Effector memory CD8-positive, alpha-beta T cell (primary cell): ENCODE measurements around the gene STXBP4.

Experiments used
- ATAC-seq: fragments of 150-1000 bp; cut with Tn5 transposase; replicated peaks from 2 replicates; pipeline ENCODE4 v1.10.0; 2021; ENCODE audit warnings: mild to moderate bottlenecking, moderate library complexity
- DNase-seq, 3 experiments: peaks; one replicate each; pipeline ENCODE4 v3.0.0; 2021
- H3K27ac Mint-ChIP-seq, 2 donors: one replicate each; pipeline ENCODE4 v1.8.0; 2022; ENCODE audit warnings: mild to moderate bottlenecking in 2 of 2, mixed read lengths in 2 of 2, moderate library complexity in 2 of 2
- H3K27me3 Mint-ChIP-seq, 2 donors: one replicate each; pipeline ENCODE4 v1.8.0; 2022; ENCODE audit warnings: mixed read lengths in 2 of 2
- H3K36me3 Mint-ChIP-seq: one replicate; pipeline ENCODE4 v1.8.0; 2022; ENCODE audit warnings: mild to moderate bottlenecking, moderate library complexity, mixed read lengths; ENCODE audit not compliant: insufficient read depth
- H3K4me1 Mint-ChIP-seq, 2 donors: one replicate each; pipeline ENCODE4 v1.8.0; 2022; ENCODE audit warnings: low read depth in 2 of 2, mixed read lengths in 2 of 2
- H3K4me3 Mint-ChIP-seq, 2 donors: one replicate each; pipeline ENCODE4 v1.8.0; 2022; ENCODE audit warnings: mild to moderate bottlenecking in 2 of 2, mixed read lengths in 2 of 2, moderate library complexity in 2 of 2
- H3K9me3 Mint-ChIP-seq, 2 donors: one replicate each; pipeline ENCODE4 v1.8.0; 2022; ENCODE audit warnings: mixed read lengths in 2 of 2

Gene STXBP4

DNA sequence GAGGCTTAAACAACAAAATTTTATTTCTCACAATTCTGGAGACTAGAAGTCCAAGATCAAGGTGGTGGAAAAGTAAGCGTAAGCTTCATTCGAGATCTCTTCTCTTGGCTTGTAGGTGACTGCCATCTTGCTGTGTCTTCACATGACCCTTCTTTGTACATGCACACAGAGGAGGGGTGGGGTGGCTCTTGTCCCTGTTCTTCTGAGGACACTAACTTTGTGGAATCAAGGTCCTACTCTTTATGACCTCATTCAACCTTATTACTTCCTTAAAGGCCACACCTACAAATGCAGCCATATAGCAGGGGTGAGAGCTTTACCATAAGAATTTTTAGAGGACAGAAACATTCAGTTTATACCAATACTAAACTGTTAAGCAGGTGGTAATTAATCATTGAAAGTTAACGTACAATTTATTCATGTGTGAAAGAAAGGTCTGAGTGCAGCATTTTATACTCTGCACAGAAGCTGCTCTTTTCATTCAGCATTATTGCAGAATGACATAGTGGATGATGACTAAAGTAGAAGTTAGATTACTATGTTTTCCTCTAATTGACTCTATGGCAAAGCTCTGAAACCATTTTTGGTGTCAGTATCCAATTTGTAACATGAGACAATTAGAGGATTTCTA lies 156.3 kb downstream of the STXBP4 start:
- DNase-seq, result no peak
- Mint-ChIP-seq H3K36me3 (no peaks in the 10 kb centered on the region), H3K9me3 (no peaks in the 10 kb centered on the region), H3K4me1 (no peaks in the 10 kb centered on the region), H3K27ac (no peak overlapping the region), H3K4me3 (no peak overlapping the region), H3K27me3 (no peaks in the 10 kb centered on the region)
- ATAC-seq, result no peak

DNA sequence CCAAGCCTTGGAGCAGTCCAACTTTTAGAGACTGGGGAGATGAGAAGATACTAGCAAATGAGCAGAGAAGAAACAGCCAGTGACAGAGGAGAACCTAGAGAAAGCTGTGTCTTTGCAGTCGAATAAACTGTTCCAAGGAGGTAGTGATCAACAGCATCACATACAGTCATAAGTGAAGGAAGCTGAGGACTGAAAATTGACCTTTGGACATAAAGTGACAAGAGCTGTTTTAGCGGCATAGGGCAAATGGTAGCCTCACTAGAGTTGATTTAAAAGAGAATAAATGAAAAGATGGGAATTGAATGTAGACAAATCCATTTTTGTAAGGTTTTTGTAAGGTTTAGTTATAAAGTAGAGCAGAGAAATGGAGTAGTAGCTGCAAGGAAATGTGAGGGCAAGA lies 165.0 kb downstream of the STXBP4 start:
- Mint-ChIP-seq H3K27ac (no peak overlapping the region), H3K27me3 (no peaks in the 10 kb centered on the region), H3K9me3 (no peaks in the 10 kb centered on the region), H3K4me3 (no peak overlapping the region), H3K4me1 (no peaks in the 10 kb centered on the region), H3K36me3 (no peaks in the 10 kb centered on the region)
- ATAC-seq, result no peak
- DNase-seq, result no peak

DNA sequence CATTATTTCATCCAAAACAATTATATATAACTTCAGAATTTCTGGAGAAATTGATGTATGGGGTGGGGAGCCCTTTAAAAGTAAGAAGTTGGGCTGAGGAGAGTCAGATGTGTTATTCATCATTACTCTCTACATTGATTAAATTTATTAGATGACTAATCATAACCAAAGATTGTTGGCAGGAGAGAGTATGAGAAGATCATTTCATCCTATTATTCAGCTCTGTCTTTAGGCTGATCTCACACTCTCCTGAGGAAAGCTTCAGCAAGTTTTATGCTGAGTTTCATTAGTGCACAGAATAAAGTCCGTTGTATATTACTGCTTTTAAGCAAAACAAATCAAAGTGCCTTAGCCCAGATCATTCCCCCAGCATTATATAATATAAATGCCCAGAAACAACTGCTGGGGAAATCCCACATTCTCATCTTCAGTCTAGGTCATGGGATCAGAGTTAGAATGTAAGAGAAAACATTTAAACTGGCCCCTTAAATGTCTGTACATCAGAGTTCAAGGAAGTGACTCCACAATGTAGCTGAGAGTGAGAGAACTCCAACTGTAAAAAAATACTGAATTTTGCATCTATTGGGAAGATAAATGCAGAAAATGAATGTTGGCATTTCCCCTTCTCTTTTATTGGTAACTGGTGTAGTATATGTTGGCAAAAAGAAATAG lies 166.1 kb downstream of the STXBP4 start:
- no peak for DNase-seq
- Mint-ChIP-seq H3K9me3 (no peaks in the 10 kb centered on the region), H3K27ac (no peak overlapping the region), H3K4me3 (no peak overlapping the region), H3K27me3 (no peaks in the 10 kb centered on the region), H3K4me1 (no peaks in the 10 kb centered on the region), H3K36me3 (no peaks in the 10 kb centered on the region)
- ATAC-seq, result no peak

DNA sequence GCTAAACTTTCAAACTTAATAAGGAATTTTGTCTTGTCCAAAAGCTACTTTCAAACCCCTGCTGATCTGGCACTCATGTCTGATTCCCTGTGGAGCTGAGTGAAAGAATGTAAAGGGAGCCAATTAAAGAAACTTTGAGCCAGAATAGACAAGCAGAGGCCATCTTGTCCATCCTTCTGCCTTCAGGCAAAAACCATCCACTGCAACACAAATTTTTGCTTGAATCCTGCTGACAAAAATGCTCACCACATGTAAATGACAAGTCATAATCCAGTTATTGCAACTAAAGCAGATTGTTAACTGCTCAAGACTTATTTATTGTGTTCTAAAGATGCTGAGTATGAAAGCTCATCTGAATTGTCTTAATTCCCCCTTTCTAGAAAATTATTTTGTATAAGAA lies 172.2 kb downstream of the STXBP4 start:
- no peak overlapping the region for H3K4me3 Mint-ChIP-seq
- peaks cover 4% of the 10 kb centered on the region for H3K36me3 Mint-ChIP-seq
- H3K27ac Mint-ChIP-seq, result no peak overlapping the region
- DNase-seq, result no peak
- no peaks in the 10 kb centered on the region for H3K27me3 Mint-ChIP-seq
- no peaks in the 10 kb centered on the region for H3K9me3 Mint-ChIP-seq
- H3K4me1 Mint-ChIP-seq, result no peaks in the 10 kb centered on the region
- ATAC-seq, result no peak

DNA sequence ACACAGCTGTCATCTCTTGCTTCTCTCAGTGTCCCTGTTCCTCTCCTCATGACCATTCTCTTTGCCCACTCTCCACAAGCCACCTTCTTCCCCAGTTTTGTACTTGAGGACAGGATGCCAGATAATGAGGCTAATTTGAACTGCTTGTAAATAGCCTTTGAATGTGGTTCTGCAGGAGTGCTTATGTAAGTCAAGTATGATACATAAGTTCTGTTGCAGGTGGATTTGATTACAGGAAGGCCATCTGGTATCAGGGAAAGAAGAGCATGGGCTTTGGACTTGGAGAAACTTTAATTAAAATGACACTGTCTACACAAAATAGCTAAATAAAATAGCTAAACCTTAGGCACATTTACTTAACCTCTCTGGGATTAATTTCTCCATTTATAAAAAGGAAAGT lies 176.0 kb downstream of the STXBP4 start:
- no peak overlapping the region for H3K4me3 Mint-ChIP-seq
- ATAC-seq (no peak), DNase-seq (no peak)
- H3K27ac Mint-ChIP-seq, result peak overlapping the region in 1 of 2 donors; percentile 52
- no peaks in the 10 kb centered on the region for H3K27me3 Mint-ChIP-seq
- no peaks in the 10 kb centered on the region for H3K9me3 Mint-ChIP-seq
- peaks cover 4% of the 10 kb centered on the region for H3K36me3 Mint-ChIP-seq
- H3K4me1 Mint-ChIP-seq, result no peaks in the 10 kb centered on the region

DNA sequence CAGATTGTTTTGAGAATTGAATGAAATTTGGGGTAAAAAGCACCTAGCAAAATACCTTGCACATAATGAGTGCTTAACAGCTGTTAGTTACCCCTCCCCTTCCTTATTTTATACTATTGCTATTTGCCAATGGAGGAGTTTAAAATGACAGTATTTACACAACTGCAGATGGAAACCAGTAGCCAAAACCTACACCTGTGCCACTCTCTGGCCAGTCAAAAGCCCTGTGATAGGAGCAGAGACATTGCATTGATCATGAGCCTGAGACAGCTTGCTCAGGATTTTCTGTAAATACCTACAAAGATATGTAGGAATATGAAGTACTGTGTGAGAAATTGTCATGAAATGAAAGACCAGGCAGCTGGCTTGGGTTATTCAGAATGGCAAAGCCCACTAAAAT lies 180.9 kb downstream of the STXBP4 start:
- Mint-ChIP-seq H3K9me3 (no peaks in the 10 kb centered on the region), H3K4me3 (no peak overlapping the region), H3K4me1 (no peaks in the 10 kb centered on the region), H3K27ac (no peak overlapping the region), H3K27me3 (no peaks in the 10 kb centered on the region), H3K36me3 (no peaks in the 10 kb centered on the region)
- no peak for DNase-seq
- ATAC-seq, result no peak

DNA sequence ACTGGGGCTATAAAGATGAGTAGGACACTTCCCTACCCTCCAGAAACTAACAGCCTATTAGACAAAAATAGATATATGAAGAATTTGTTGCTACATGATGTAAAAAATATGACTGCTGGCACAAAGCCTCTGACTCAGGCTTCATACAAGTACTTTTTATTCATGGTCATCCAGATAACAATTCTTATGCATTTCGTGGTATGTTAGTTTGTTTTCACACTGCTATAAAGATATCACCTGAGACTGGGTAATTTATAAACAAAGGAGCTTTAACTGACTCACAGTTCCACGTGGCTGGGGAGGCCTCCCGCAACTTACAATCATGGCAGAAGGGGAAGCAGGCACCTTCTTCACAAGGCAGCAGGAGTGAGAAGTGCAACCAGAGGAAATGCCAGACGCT lies 183.7 kb downstream of the STXBP4 start:
- Mint-ChIP-seq H3K4me1 (no peaks in the 10 kb centered on the region), H3K9me3 (no peaks in the 10 kb centered on the region), H3K27me3 (no peaks in the 10 kb centered on the region), H3K4me3 (no peak overlapping the region), H3K27ac (no peak overlapping the region), H3K36me3 (no peaks in the 10 kb centered on the region)
- ATAC-seq, result no peak
- DNase-seq, result no peak

DNA sequence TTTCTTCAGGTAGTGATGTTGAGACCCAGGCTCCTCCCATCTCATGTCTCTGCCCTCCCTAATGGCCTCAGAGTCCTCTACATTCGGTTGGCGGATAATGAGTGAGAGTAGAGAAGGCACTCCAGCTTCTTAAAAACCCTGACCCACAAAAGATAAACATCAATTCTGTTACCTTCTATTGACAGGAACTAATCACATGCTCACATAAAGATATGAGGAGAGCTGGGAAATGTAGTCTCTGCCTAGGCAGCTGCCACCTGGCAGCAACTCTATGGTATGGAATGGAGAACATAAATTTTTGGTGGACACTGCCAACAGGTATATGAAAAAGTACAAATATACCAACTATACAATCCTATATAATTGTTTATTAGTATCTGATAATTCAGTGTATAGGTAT lies 185.5 kb downstream of the STXBP4 start:
- Mint-ChIP-seq H3K4me1 (no peaks in the 10 kb centered on the region), H3K4me3 (no peak overlapping the region), H3K27me3 (no peaks in the 10 kb centered on the region), H3K9me3 (no peaks in the 10 kb centered on the region), H3K36me3 (no peaks in the 10 kb centered on the region), H3K27ac (no peak overlapping the region)
- ATAC-seq, result no peak
- no peak for DNase-seq

DNA sequence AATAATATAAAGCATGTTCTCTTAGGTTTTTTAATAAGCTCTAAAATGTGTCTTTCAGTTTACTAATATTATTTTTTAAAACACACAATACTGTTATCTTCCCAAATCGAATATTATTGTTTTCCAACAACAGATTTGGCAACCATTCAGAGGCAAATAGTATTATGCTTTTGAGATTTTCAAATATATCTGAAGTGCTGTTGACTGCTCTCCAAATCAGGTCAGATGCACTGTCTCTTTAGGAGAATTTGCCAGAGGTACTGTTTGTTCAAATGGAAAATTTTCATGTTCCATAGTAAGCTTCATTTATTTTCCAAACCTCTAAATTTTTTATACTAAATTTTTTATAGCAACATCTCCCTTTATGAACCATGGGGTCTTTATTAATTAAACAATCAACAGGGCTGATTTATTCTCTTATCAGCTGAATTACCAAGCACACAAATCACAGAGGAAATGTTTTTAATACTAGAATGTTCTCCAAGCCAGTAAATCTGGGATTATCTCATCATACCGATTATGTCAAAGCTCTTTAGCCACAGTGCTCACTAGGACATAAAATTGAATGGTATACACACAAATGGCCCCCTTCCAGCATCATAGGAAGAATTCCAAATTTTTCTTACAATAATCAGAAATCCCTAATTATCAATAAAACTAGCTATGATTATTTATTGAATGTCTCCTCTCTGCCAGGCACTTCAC lies 187.4 kb downstream of the STXBP4 start:
- Mint-ChIP-seq H3K27ac (no peak overlapping the region), H3K36me3 (no peaks in the 10 kb centered on the region), H3K4me3 (no peak overlapping the region), H3K27me3 (no peaks in the 10 kb centered on the region), H3K4me1 (no peaks in the 10 kb centered on the region), H3K9me3 (no peaks in the 10 kb centered on the region)
- DNase-seq (no peak), ATAC-seq (no peak)

DNA sequence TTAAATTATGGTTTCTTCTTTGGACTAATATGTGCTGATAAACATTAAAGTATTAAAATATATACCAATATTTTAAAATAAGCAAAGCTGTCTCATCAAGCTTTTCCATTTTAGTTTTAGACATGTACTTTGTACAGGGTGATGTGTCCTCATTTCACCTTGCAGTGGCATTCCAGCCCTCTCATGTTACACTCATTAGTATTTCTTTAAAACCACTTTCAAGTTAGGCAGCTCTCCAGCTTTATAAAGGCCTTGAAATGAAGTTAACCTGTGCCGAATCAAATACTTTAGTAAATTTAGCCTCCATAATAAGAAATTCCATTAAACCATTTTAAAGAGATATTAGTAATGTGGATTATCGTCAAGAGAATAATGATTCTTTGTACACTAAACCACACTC lies 188.6 kb downstream of the STXBP4 start:
- H3K9me3 Mint-ChIP-seq, result no peaks in the 10 kb centered on the region
- no peak for DNase-seq
- no peak for ATAC-seq
- H3K4me1 Mint-ChIP-seq, result no peaks in the 10 kb centered on the region
- H3K27me3 Mint-ChIP-seq, result no peaks in the 10 kb centered on the region
- no peaks in the 10 kb centered on the region for H3K36me3 Mint-ChIP-seq
- H3K27ac Mint-ChIP-seq, result no peak overlapping the region
- no peak overlapping the region for H3K4me3 Mint-ChIP-seq

DNA sequence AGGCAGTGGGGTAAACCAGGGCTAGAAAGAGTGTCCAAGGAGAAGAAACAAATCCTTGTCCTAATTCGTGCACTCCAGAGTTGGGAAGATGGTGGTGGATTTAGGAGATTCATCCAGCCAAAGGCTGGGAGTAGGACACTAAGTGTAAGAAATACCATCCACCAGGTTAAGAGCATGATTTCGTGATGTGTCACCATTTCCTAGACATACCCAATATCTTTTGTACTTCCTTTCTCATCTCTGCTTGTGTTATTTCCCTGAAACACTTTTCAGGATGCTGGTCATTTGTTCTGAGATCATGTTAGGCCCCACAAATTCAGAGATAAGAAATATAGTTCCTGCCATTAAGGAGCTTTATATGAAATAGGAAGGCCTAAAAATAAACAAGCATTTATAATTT lies 189.9 kb downstream of the STXBP4 start:
- ATAC-seq (no peak), DNase-seq (no peak)
- Mint-ChIP-seq H3K9me3 (no peaks in the 10 kb centered on the region), H3K27me3 (no peaks in the 10 kb centered on the region), H3K27ac (no peak overlapping the region), H3K4me3 (no peak overlapping the region), H3K4me1 (no peaks in the 10 kb centered on the region), H3K36me3 (no peaks in the 10 kb centered on the region)

DNA sequence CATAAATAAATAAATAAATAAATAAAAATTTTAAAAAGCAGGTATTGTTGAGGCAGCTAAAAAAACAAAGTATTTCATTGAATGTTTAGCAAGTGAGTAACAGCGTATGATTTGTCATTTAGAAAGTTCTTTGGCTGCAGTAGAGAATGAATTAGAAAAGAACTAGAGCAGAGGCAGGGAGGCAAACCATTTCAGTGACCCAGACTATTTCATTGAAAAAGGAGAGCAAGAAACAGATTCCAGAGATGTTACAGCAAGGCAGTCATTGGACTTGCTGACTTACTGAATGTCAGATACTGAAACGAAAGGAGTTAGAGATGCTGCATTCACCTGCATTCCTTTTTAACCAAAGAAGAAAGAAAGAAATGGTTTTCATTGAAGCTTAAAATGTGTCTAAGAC lies 190.7 kb downstream of the STXBP4 start:
- DNase-seq, result no peak

DNA sequence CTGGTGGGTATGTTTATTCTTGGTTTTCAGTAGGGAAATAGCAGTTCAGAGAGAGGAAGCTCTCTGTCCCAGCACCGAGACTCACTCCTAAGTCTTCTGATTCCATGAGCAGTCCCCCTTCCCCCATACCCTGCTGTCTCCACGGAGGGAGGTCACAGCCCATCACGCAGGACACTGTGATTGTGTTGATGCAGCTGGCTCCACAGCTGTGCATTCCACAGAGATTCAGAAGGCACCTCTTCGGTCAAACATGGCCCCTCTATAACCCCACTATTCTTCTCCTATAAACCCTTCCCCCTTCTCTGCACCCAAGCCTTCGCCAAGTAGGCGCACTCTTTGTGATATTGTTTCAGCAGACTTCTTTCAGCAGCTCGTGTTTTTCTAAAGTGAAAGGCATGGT lies 191.9 kb downstream of the STXBP4 start:
- H3K9me3 Mint-ChIP-seq, result no peaks in the 10 kb centered on the region
- no peaks in the 10 kb centered on the region for H3K4me1 Mint-ChIP-seq
- H3K27ac Mint-ChIP-seq, result peak overlapping the region in 1 of 2 donors; percentile 72
- no peak overlapping the region for H3K4me3 Mint-ChIP-seq
- no peaks in the 10 kb centered on the region for H3K36me3 Mint-ChIP-seq
- H3K27me3 Mint-ChIP-seq, result no peaks in the 10 kb centered on the region
- ATAC-seq (no peak), DNase-seq (no peak)

More for the DNA sequence above, 190.7 kb downstream of the STXBP4 start:
- H3K36me3 Mint-ChIP-seq, result no peaks in the 10 kb centered on the region
- no peak overlapping the region for H3K4me3 Mint-ChIP-seq
- no peaks in the 10 kb centered on the region for H3K4me1 Mint-ChIP-seq
- no peaks in the 10 kb centered on the region for H3K9me3 Mint-ChIP-seq
- no peak for ATAC-seq
- H3K27me3 Mint-ChIP-seq, result no peaks in the 10 kb centered on the region
- H3K27ac Mint-ChIP-seq, result no peak overlapping the region

DNA sequence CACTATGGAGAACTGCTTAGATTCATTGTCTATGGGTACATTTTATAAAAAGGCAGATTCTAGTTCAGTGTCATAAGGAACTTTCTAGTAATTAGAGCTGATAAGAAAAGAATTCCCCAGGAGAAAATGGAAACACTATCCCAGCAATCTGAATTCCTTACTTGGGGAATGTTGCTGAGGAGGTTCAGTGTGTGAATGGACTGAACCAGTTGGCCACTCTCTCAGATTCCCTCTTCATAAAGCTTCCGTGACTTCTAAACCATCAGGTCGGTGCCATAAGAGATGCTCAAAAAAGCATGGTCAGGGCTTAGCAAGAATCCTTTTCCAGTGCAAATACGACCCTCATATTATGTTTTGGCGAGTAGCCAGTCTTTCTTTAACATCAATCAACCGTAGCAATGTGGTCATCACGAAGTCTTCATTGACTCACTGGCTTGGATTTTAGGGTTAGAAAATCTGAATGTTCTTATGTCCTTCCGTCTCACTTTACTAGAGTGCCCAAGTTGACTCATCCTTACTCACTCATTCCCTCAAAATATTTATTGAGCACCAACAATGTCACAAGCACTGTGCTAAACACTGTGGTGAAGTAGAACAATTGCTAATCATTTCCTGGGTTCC lies 193.5 kb downstream of the STXBP4 start:
- H3K4me1 Mint-ChIP-seq, result no peaks in the 10 kb centered on the region
- H3K27ac Mint-ChIP-seq, result no peak overlapping the region
- no peaks in the 10 kb centered on the region for H3K36me3 Mint-ChIP-seq
- no peaks in the 10 kb centered on the region for H3K9me3 Mint-ChIP-seq
- H3K27me3 Mint-ChIP-seq, result no peaks in the 10 kb centered on the region
- no peak overlapping the region for H3K4me3 Mint-ChIP-seq
- DNase-seq (no peak), ATAC-seq (no peak)
